Peyer's patch (tissue), 4 donors: Measurements from ENCODE around the gene GIMD1. TPM values are rescaled to one million over a fixed set of nuclear protein-coding genes. Genes with fewer than 3 reads are reported as not detected.

Experiments
- DNase-seq, 3 donors: peaks; one replicate each; pipeline ENCODE4 v3.0.0-alpha.2; 2017 to 2019
- H3K27ac ChIP-seq, 4 donors: fragments of 200-600 bp; sonication (generic); one replicate each; pipeline ENCODE4 v1.5.1; 2016 to 2019
- H3K27me3 ChIP-seq, 2 donors: fragments of 200-600 bp; sonication (generic); one replicate each; pipeline ENCODE4 v1.5.1; 2019
- H3K36me3 ChIP-seq, 3 donors: fragments of 200-600 bp; sonication (generic); one replicate each; pipeline ENCODE4 v1.5.1; 2016 to 2019
- H3K4me1 ChIP-seq, 4 donors: fragments of 200-600 bp; sonication (generic); one replicate each; pipeline ENCODE4 v1.5.1; 2016 to 2019
- H3K4me3 ChIP-seq, 4 donors: fragments of 200-600 bp; sonication (generic); 1 replicate in 3 of 4; 2 replicates in 1 of 4; pipeline ENCODE4 v1.5.1; 2016 to 2019; ENCODE audit warnings: mild to moderate bottlenecking in 1 of 4
- H3K9me3 ChIP-seq, 4 donors: fragments of 200-600 bp; sonication (generic); one replicate each; pipeline ENCODE4 v1.5.1; 2016 to 2019; ENCODE audit warnings: mild to moderate bottlenecking in 1 of 4
- POLR2A ChIP-seq, 2 donors: fragments of 450-650 bp; IDR thresholded peaks; one replicate each; pipeline ENCODE4 v1.5.1; 2017; ENCODE audit warnings: antibody characterized with exemption in 2 of 2, mild to moderate bottlenecking in 2 of 2, moderate library complexity in 2 of 2
- total RNA-seq, 4 donors: library from RNA; depleted of rRNA; stranded (reverse); fragments of >200 nt; gene quantifications; one replicate each; pipeline ENCODE4 v1.1.0, GENCODE V29; 2016
- TF ChIP-seq, protein P1 (sequence below), 6 experiments: fragments of 450-650 bp in 4 of 6; fragments of 200-600 bp in 2 of 6; sonication (generic) in 1 of 6; IDR thresholded peaks; one replicate each; pipeline ENCODE4 v1.5.1; 2017 to 2019; ENCODE audit warnings: antibody characterized with exemption in 6 of 6, mild to moderate bottlenecking in 3 of 6, moderate library complexity in 1 of 6

Gene GIMD1
- total RNA-seq, 4 donors from 2014 or later, result 3.1 to 27.5 TPM; not detected in 2

DNA sequence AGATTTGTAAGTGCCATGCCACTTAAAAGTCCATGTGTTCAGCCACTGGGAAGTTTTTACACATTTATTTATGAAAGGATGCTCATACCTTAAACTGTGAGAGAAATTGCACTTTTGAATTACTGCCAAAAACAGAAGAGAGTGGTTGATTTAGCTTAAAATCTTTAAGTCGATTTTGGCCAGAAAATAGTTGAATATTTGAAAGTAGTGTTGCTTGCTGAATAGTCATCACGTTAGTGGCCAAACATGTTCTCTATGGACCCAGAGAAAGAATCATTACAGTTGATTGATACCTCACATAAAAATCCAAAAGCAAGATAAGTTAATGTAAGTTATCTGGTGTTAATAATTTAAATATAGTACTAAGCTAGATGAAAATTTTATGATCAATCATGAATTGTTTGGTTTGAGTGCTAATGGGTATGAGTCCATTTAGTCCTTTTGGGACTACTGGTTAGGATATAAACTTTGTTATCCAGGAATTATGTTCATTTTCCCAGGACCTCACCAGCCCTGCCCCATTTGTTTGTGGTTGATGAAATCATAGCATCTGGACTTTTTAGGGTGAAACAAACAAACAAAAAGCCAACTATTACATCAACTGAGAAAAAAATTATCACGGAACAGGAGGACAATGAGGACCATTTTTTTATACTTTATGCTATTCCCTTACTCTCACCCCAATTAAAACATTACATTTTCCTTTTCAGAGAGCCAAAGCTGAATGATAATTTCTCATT is 6.3 kb downstream of the GIMD1 start:
- no peak overlapping the region for H3K27ac ChIP-seq
- no peaks in the 10 kb centered on the region for H3K9me3 ChIP-seq
- H3K27me3 ChIP-seq, result no peaks in the 10 kb centered on the region
- H3K36me3 ChIP-seq, result no peaks in the 10 kb centered on the region
- no peaks in the 10 kb centered on the region for H3K4me1 ChIP-seq
- TF ChIP-seq, protein P1, sequence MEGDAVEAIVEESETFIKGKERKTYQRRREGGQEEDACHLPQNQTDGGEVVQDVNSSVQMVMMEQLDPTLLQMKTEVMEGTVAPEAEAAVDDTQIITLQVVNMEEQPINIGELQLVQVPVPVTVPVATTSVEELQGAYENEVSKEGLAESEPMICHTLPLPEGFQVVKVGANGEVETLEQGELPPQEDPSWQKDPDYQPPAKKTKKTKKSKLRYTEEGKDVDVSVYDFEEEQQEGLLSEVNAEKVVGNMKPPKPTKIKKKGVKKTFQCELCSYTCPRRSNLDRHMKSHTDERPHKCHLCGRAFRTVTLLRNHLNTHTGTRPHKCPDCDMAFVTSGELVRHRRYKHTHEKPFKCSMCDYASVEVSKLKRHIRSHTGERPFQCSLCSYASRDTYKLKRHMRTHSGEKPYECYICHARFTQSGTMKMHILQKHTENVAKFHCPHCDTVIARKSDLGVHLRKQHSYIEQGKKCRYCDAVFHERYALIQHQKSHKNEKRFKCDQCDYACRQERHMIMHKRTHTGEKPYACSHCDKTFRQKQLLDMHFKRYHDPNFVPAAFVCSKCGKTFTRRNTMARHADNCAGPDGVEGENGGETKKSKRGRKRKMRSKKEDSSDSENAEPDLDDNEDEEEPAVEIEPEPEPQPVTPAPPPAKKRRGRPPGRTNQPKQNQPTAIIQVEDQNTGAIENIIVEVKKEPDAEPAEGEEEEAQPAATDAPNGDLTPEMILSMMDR (IDR thresholded peaks at IDR 0.05), result no peak
- TF ChIP-seq POLR2A (IDR thresholded peaks at IDR 0.05), result no peak
- no peak overlapping the region for H3K4me3 ChIP-seq
- DNase-seq, result no peak

DNA sequence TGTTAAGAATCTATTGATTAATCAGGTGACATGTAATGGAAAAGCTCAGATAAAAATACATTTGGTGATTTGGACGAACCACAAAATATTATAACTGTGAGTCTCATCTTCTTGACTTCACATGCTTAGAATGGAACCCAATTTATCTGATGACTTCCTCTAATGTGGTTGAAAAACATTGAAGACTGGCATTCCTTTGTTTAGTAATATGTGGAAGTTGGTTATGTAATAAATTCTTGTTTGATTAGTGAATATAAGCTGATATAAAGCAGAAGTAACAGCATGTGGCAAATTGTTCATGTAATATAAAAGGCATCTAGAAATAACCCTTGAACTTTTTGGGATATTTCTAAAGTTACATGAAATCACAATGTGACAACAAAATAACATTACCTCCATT is 9.7 kb downstream of the GIMD1 start:
- Histone ChIP-seq H3K36me3 (no peaks in the 10 kb centered on the region), H3K27ac (no peak overlapping the region), H3K4me1 (no peaks in the 10 kb centered on the region), H3K9me3 (no peaks in the 10 kb centered on the region), H3K4me3 (no peak overlapping the region), H3K27me3 (no peaks in the 10 kb centered on the region)
- TF ChIP-seq, protein P1 (IDR thresholded peaks at IDR 0.05), result no peak
- TF ChIP-seq POLR2A (IDR thresholded peaks at IDR 0.05), result no peak
- DNase-seq, result no peak

DNA sequence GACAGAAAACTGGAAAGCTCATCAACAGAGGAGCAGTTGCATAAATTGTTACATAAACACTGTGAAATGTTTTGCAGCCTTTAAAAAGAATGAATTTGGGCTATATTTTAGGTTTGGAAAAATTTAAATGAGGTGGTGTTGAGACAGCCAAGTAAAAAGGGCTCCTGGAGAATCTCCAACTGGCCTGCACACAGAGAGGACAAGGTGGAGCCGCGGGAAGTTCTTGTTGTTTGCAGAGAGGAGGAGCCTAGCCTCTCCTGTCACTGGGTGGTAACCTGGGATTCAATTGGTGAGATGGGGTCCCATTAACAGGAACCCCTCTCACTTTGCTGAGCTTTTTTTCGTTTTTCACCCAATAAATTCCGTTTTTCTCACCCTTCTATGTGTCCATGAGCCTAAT is 13.4 kb downstream of the GIMD1 start:
- Histone ChIP-seq H3K9me3 (no peaks in the 10 kb centered on the region), H3K4me1 (no peaks in the 10 kb centered on the region), H3K4me3 (no peak overlapping the region), H3K36me3 (peaks cover 0 to 5% (median 0%) of the 10 kb centered on the region in 3 donors), H3K27me3 (no peaks in the 10 kb centered on the region), H3K27ac (no peak overlapping the region)
- no peak for DNase-seq
- TF ChIP-seq POLR2A (IDR thresholded peaks at IDR 0.05), result no peak
- TF ChIP-seq, protein P1 (IDR thresholded peaks at IDR 0.05), result no peak

DNA sequence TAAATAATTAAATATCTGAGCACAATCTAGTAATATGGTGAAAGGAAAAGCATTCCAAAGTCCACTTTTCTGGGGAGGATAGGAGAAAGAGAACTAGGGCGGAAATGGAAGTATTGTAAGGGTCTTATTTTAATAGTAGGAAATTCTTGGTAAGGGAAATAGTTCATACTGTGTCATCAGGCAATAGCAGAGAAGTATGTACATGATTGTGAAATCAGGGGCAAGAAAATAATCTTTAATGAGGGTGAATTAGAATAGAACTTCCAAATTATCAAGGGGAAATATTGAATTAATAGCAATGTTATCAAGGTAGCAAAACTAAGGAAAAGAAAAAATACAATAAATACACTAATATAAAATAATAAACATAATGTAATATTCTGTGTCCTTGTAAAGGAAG is 14.8 kb downstream of the GIMD1 start:
- Histone ChIP-seq H3K27me3 (no peaks in the 10 kb centered on the region), H3K4me1 (no peaks in the 10 kb centered on the region), H3K9me3 (no peaks in the 10 kb centered on the region), H3K4me3 (no peak overlapping the region), H3K27ac (no peak overlapping the region), H3K36me3 (peaks cover 0 to 10% (median 0%) of the 10 kb centered on the region in 3 donors)
- no peak for TF ChIP-seq POLR2A (IDR thresholded peaks at IDR 0.05)
- TF ChIP-seq, protein P1 (IDR thresholded peaks at IDR 0.05), result no peak
- DNase-seq, result no peak

DNA sequence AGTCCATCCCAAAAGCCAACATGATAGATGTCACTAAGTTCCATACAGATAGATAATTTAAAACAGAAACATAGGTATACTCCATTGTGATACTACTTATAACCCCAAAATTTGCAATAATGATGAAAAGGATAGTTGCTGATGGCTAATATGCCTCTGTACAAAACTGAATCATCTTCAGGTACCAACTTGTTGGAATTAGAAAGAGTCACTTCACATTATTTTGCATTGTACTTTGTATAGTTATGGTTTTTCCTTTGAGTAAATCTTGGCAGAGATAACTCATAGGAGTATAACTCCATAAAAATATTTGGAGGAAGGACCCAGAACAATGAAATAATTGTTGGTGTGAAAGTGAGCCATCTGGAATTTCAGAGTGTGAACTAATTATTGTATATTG is 17.6 kb downstream of the GIMD1 start:
- Histone ChIP-seq H3K4me1 (no peaks in the 10 kb centered on the region), H3K27me3 (no peaks in the 10 kb centered on the region), H3K36me3 (peaks cover 0 to 37% (median 0%) of the 10 kb centered on the region in 3 donors), H3K4me3 (no peak overlapping the region), H3K9me3 (no peaks in the 10 kb centered on the region), H3K27ac (no peak overlapping the region)
- no peak for DNase-seq
- TF ChIP-seq, protein P1 (IDR thresholded peaks at IDR 0.05), result no peak
- no peak for TF ChIP-seq POLR2A (IDR thresholded peaks at IDR 0.05)
